ENCODE measurements around the gene ORAI2.

The ORAI2 gene

DNA sequence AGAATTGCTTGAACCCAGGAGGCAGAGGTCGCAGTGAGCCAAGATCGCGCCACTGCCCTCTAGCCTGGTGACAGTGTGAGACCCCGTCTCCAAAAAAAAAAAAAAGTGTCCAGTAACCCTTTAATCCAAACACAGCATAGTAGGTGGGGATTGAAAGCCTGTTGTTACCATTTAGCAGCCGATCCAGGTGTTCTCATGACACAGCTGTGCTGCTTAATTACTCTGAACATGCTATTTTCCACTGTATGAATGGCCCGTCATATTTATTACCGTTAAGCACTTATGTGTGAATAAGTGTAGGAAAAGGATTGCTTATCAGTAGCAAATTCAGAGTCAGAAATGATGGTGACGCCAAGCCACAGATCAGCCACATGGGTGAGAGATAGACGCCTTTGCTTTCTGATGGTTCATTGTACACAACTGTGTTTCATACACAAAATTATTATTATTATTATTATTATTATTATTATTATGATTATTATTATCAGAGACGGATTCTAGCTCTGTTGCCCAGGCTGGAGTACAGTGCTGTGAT is 11.6 kb upstream of the ORAI2 start:
- TF ChIP-seq SIN3A (IDR thresholded peaks at IDR 0.05; ENCODE audit: borderline replicate concordance, insufficient read depth, low read length) (no peak), FOXP2 (optimal IDR thresholded peaks at IDR 0.05; ENCODE audit: borderline replicate concordance, extremely low read depth, extremely low read length, insufficient read depth) (no peak), TAF1 (IDR thresholded peaks at IDR 0.05; ENCODE audit: borderline replicate concordance, insufficient read depth, low read length) (no peak), POLR2AphosphoS5 (IDR thresholded peaks at IDR 0.05; ENCODE audit: low read depth, low read length) (no peak)
- TF ChIP-seq, protein P1, sequence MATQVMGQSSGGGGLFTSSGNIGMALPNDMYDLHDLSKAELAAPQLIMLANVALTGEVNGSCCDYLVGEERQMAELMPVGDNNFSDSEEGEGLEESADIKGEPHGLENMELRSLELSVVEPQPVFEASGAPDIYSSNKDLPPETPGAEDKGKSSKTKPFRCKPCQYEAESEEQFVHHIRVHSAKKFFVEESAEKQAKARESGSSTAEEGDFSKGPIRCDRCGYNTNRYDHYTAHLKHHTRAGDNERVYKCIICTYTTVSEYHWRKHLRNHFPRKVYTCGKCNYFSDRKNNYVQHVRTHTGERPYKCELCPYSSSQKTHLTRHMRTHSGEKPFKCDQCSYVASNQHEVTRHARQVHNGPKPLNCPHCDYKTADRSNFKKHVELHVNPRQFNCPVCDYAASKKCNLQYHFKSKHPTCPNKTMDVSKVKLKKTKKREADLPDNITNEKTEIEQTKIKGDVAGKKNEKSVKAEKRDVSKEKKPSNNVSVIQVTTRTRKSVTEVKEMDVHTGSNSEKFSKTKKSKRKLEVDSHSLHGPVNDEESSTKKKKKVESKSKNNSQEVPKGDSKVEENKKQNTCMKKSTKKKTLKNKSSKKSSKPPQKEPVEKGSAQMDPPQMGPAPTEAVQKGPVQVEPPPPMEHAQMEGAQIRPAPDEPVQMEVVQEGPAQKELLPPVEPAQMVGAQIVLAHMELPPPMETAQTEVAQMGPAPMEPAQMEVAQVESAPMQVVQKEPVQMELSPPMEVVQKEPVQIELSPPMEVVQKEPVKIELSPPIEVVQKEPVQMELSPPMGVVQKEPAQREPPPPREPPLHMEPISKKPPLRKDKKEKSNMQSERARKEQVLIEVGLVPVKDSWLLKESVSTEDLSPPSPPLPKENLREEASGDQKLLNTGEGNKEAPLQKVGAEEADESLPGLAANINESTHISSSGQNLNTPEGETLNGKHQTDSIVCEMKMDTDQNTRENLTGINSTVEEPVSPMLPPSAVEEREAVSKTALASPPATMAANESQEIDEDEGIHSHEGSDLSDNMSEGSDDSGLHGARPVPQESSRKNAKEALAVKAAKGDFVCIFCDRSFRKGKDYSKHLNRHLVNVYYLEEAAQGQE (IDR thresholded peaks at IDR 0.05; ENCODE audit: insufficient read depth in 1 of 2, low read depth in 2 of 2, low read length in 2 of 2): no peak

DNA sequence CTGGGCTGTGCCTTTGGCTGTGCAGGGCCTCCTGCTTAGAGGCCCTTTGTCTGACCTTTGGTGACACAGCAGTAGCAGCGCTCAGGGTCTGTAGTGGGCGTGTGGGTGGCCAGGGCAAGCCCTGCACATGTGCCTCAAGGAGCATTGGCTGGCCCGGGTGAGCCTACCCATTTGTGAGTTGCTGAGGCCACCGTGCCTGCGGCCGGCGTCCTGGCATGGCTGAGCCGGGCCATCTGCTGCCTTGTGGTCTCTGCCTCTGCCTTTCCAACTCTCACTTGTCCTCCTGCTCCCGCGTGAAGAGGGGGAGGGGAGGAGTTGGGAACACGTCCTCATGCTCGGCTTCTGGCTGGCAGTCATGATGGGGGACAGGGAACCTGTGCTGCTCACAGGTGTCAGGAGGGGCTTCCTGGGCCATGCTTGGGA is 9.2 kb upstream of the ORAI2 start:
- TF ChIP-seq POLR2AphosphoS5 (IDR thresholded peaks at IDR 0.05; ENCODE audit: low read depth, low read length): no peak
- no peak for TF ChIP-seq FOXP2 (optimal IDR thresholded peaks at IDR 0.05; ENCODE audit: borderline replicate concordance, extremely low read depth, extremely low read length, insufficient read depth)
- TF ChIP-seq SIN3A (IDR thresholded peaks at IDR 0.05; ENCODE audit: borderline replicate concordance, insufficient read depth, low read length): no peak
- no peak for TF ChIP-seq TAF1 (IDR thresholded peaks at IDR 0.05; ENCODE audit: borderline replicate concordance, insufficient read depth, low read length)
- TF ChIP-seq, protein P1 (IDR thresholded peaks at IDR 0.05; ENCODE audit: insufficient read depth in 1 of 2, low read depth in 2 of 2, low read length in 2 of 2): no peak

DNA sequence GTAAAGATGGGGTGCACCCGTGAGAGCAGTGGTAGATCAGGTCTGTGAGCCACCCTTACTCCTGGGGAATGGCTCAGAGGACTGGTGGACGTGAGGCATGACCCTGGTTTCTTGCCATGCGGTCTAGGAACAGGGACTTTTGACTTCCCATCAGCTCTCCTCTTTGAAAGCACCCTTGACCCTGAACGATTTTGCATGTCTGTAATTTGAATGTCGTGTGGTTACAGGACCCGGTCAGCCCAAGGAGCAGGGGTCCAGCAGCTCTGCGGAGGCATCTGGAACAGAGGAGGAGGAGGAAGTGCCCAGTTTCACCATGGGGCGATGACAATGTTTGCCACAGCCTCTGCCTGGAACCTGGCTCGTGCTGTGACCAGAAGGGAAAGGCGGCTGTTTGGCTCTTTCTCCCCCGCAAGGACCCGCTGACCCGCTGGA is 8.6 kb upstream of the ORAI2 start:
- TF ChIP-seq POLR2AphosphoS5 (IDR thresholded peaks at IDR 0.05; ENCODE audit: low read depth, low read length) (no peak), SIN3A (IDR thresholded peaks at IDR 0.05; ENCODE audit: borderline replicate concordance, insufficient read depth, low read length) (no peak), FOXP2 (optimal IDR thresholded peaks at IDR 0.05; ENCODE audit: borderline replicate concordance, extremely low read depth, extremely low read length, insufficient read depth) (no peak), TAF1 (IDR thresholded peaks at IDR 0.05; ENCODE audit: borderline replicate concordance, insufficient read depth, low read length) (no peak)
- TF ChIP-seq, protein P1 (IDR thresholded peaks at IDR 0.05; ENCODE audit: insufficient read depth in 1 of 2, low read depth in 2 of 2, low read length in 2 of 2): no peak

DNA sequence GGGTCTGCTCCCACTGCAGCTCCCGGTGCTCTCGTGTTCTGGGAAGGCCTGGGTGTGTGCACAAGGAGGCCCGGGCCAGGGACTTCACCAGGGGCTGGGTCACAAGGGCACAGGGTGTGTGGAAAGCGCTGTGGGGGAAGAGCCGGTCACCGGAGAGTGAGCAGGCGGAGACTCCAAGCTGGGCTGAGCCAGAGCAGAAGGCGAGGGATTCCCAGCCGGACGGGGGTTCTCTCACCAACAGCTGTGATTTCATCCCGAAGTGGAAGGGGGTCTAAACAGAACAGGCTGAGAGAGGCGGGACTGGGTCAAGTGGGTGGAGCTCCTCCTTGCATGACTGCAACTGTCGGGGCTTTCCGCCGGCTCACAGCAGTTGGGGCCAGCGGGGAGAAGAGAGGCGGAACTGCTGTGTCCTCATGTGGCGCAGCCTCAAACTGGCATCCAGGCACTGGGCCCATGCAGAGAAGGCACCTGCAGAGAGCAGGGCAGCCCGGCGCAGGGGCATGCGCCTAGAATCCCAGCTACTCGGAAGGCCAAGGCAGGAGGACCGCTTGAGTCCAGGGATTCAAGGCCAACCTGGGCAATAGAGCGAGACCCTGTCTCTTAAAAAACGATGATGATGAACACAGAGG is 7.6 kb upstream of the ORAI2 start:
- no peak for TF ChIP-seq FOXP2 (optimal IDR thresholded peaks at IDR 0.05; ENCODE audit: borderline replicate concordance, extremely low read depth, extremely low read length, insufficient read depth)
- TF ChIP-seq TAF1 (IDR thresholded peaks at IDR 0.05; ENCODE audit: borderline replicate concordance, insufficient read depth, low read length): no peak
- no peak for TF ChIP-seq SIN3A (IDR thresholded peaks at IDR 0.05; ENCODE audit: borderline replicate concordance, insufficient read depth, low read length)
- TF ChIP-seq POLR2AphosphoS5 (IDR thresholded peaks at IDR 0.05; ENCODE audit: low read depth, low read length): no peak
- TF ChIP-seq, protein P1 (IDR thresholded peaks at IDR 0.05; ENCODE audit: insufficient read depth in 1 of 2, low read depth in 2 of 2, low read length in 2 of 2): no peak
